NCI-H2196 (cell line): ENCODE data around the gene PAQR4.

Experiments
- DNase-seq: peaks from one replicate; lab custom pipeline; 2025; ENCODE audit not compliant: unreplicated experiment; lab: John Stamatoyannopoulos, UW

PAQR4 gene

DNA sequence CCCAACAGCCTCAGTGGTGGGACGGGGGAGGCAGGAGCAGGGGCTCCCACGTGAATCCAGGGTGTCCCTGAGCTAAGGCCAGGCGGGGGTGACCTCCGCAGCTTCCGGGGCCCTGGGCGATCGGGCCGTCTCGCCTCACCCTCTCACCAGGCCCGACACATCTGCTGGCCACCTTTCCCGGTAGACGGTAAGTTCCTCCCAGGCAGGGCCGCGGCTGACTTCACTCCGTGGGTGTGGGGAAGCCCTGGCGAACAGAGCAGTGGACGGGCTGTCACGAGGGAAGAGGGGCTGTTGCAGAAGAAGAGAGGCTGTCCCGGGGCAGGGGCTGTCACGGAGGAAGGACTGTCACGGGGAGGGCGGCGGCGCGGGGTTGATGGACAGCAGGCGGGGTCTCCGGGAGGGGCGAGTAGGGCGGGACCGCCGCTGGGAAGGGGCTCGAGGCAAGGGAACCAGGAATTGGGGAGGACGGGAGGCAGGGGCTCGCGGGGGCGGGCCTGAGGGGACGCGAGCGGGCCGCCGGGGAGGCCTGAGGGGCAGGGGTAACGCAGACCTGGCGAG is 10.6 kb downstream of the PAQR4 start:
- DNase-seq, result no peak

GRCh38 chr16:2980227-2981176 is 11.4 kb downstream of the PAQR4 start, which contains the start of gene PKMYT1:
PKMYT1 (minus strand) TSS chr16:2980446; CDS start chr16:2979657, 789 bp downstream.
- DNase-seq, result peak; percentile 95

DNA sequence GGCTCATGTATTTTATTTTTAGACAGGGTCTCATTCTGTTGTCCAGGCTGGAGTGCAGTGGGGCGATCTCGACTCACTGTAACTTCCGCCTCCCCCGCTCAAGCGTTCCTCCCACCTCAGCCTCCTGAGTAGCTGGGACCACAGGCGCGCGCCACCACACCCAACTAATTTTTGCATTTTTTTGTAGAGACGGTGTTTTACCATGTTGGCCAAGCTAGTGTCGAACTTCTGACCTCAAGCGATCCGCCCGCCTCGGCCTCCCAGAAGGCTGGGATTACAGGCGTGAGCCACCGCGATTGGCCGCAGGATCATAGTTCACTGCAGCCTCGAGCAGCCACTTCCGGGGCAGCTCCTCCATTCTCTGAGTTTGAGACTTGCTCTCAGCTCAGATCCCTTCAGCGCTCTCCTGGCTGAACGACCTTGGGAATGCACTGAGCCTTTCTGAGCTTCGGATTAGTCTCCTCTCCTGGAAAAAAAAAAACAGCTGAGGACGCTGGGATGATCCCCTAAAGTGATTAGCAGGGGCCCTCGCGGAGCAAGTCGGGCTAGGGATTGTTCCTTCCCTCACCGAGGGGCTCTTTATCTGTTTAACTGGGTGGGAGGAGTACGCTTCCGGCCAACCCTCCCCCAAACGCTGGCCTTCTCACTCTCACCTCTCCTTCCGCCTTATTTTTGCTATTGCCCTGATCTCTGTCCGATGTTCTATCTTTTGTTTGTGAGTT is 12.2 kb downstream of the PAQR4 start:
- DNase-seq, result no peak

- DNase-seq, result no peak
Observed at GRCh38 chr16:2981899-2982250, 12.7 kb downstream of the PAQR4 start.

DNA sequence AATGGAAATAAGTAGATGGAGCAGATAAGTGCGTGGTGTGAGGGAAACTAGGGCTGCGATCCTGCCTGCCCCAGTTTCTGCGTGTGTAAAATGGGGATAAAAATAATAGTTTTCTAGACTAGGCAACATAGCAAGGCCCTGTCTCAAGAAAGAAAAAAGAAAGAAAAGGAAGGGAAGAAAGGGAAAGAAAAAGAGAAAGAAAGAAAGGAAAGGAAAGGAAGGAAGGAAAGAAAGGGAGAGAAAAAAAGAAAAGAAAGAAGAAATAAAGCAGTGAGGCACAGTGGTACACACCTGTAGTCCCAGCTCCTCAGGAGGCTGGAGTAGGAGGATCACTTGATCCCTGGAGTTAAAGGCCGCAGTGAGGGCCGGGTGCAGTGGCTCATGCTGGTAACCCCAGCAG is 13.3 kb downstream of the PAQR4 start:
- DNase-seq, result no peak

GRCh38 chr16:2983706-2984136 is 14.6 kb downstream of the PAQR4 start:
- peak; percentile 86 for DNase-seq

GRCh38 chr16:2985462-2985861 is 16.3 kb downstream of the PAQR4 start:
- DNase-seq, result no peak

DNA sequence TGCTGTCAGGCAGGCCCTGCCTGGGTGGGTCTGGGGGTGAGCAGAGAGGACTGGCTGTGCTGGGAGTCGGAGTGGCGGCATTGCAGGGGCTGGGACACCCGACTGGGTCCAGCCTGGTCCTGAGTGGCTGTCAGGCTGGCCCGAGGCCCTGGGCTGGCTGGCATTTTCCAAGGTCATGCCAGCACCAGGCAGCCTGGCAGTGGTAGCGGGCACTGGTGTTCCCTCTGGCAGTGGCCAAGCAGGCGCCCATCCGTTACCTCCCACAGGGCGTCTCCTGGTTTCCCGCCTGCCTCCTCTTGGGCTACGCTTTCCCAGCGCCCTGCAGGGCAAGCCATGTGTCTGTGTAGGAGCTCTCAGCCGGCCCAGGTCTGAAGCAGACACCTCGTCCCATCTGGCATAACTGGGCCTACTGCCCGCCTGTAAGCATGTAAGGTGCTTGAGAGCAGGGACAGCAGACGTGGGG is 16.8 kb downstream of the PAQR4 start:
- DNase-seq, result peak; percentile 50

- DNase-seq, result no peak
Observed at GRCh38 chr16:2986623-2987188, 17.6 kb downstream of the PAQR4 start.

- no peak for DNase-seq
Observed at GRCh38 chr16:2987286-2987685, 18.1 kb downstream of the PAQR4 start.

- no peak for DNase-seq
Observed at GRCh38 chr16:2987833-2988232, 18.7 kb downstream of the PAQR4 start.

DNA sequence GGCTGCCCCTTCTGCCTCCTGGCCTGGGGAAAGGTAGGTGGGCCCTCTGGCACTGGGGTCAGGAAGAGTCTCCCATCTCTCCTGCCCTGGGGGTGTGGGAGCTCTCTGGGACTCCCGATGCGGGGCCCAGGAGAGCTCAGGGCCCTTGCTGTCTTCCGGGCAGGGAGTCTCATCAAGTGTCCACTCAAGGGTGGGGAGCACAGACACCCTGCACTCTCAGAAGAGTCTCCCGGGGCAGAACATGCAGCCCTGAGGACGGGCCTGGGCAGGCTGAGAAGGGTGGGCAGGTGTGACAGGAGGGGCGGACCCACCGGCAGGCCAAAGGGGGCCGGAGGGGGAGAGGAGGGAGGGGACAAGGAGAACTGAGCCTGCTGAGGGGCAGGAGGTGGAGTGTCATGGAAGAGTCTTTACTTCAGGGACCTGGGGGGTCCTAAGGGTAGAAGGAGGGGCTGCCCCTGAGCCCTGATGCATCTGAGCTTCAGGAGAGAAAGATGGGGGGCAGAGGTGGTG is 19.5 kb downstream of the PAQR4 start:
- DNase-seq, result no peak

GRCh38 chr16:2990891-2991290 is 21.7 kb downstream of the PAQR4 start:
- no peak for DNase-seq

- no peak for DNase-seq
Observed at GRCh38 chr16:2991566-2992261, 22.6 kb downstream of the PAQR4 start.

GRCh38 chr16:2992383-2993081 is 23.4 kb downstream of the PAQR4 start:
- DNase-seq, result no peak

- DNase-seq, result no peak
Observed at GRCh38 chr16:2996298-2996697, 27.1 kb downstream of the PAQR4 start.

DNA sequence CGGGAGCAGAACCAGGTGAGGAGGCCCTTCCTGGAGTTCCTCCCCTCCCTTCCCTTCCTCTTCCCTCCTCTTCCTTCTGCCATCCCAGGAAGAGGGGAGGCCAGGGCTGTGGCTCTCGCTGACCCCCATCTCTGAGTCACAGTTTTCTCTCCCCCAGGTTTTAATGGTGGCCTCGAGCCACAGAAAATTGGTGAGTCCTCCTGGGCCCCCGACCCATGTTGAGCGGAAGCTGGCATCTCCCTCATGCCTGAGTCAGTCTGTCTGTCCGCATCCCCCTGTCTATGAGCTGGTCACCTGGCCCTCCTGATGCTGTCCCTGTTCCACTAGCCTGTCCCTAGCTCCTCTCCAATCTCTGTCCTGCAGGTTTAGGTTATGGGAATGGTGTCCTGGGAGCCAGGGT is 30.8 kb downstream of the PAQR4 start:
- no peak for DNase-seq

- no peak for DNase-seq
Observed at GRCh38 chr16:3000540-3000939, 31.4 kb downstream of the PAQR4 start.

GRCh38 chr16:3001316-3001715 is 32.2 kb downstream of the PAQR4 start:
- no peak for DNase-seq
